HG03103 (cell line): ENCODE measurements around the gene PICK1.
"Not testable (repeated sequence)": the region's sequence is repeated elsewhere in the genome, so short reads cannot be mapped to it uniquely, and the experiment has no call there.

ENCODE experiments used
- ATAC-seq: cut with Tn5 transposase; IDR thresholded peaks from one replicate; pipeline ENCODE4 v1.9.1; 2021; ENCODE audit warnings: low read depth; ENCODE audit not compliant: unreplicated experiment

The PICK1 gene

GRCh38 chr22:38030311-38031133, 26.7 kb upstream of the PICK1 start:
- ATAC-seq: no peak

GRCh38 chr22:38031491-38031890, 25.7 kb upstream of the PICK1 start:
- no peak for ATAC-seq

- no peak for ATAC-seq
Observed at GRCh38 chr22:38032681-38033521, 24.3 kb upstream of the PICK1 start.

GRCh38 chr22:38033522-38034277, 23.5 kb upstream of the PICK1 start:
- no peak for ATAC-seq

GRCh38 chr22:38034278-38034882, 22.8 kb upstream of the PICK1 start:
- ATAC-seq: no peak

- no peak for ATAC-seq
Observed at GRCh38 chr22:38034884-38035529, 22.2 kb upstream of the PICK1 start.

- no peak for ATAC-seq
Observed at GRCh38 chr22:38035530-38035885, 21.7 kb upstream of the PICK1 start.

- no peak for ATAC-seq
Observed at GRCh38 chr22:38036392-38037062, 20.7 kb upstream of the PICK1 start.

- ATAC-seq: not testable (repeated sequence)
Observed at GRCh38 chr22:38037367-38038150, 19.6 kb upstream of the PICK1 start.

GRCh38 chr22:38038426-38038825, 18.8 kb upstream of the PICK1 start:
- no peak for ATAC-seq

GRCh38 chr22:38038890-38039812, 18.1 kb upstream of the PICK1 start:
- no peak for ATAC-seq

- ATAC-seq: no peak
Observed at GRCh38 chr22:38040953-38041759, 16.0 kb upstream of the PICK1 start.

GRCh38 chr22:38041760-38042487, 15.3 kb upstream of the PICK1 start:
- no peak for ATAC-seq

GRCh38 chr22:38042488-38042790, 14.8 kb upstream of the PICK1 start:
- ATAC-seq: no peak

GRCh38 chr22:38043151-38044039, 13.8 kb upstream of the PICK1 start:
- ATAC-seq: no peak
